Measurements from ENCODE around the gene SORL1-AS1.

Gene SORL1-AS1

DNA sequence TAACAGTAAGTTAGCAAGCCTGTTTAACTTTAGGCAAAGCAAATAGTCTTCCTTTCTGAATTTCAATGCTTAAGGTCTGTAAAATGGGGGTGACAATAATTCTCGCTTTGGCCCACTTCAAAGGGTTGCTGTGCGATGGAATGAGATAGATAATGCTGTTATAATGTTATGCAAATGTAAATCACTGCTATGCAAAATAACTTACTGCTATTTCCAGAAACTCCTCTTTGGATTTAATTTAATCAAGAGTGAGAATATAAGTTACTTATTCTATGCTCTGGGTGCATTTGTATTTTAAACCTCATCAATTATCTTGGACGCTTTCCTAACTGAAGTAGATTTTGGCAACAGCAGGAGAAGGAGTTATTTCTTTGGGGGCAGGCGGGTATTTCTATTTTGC is 4.8 kb downstream of the SORL1-AS1 start:
- H4K91ac ChIP-seq (ENCODE audit: insufficient read depth, low read depth, low read length) = no peak overlapping the region
- no peaks in the 10 kb centered on the region for H3K36me3 ChIP-seq (ENCODE audit: control insufficient read depth, insufficient read depth, low read length)
- no peak overlapping the region for H2BK15ac ChIP-seq (ENCODE audit: low read depth, low read length)
- no peak overlapping the region for H3K27ac ChIP-seq (ENCODE audit: insufficient read depth, low read length)
- H3K9me1 ChIP-seq (ENCODE audit: insufficient read depth, low read length) = no peaks in the 10 kb centered on the region
- H3K9me3 ChIP-seq (ENCODE audit: control insufficient read depth, insufficient read depth, low read length) = no peaks in the 10 kb centered on the region
- H3K4me1 ChIP-seq (ENCODE audit: control insufficient read depth, insufficient read depth, low read length) = no peaks in the 10 kb centered on the region; the same call in 1 of the 2 replicates
- no peak overlapping the region for H2BK5ac ChIP-seq (ENCODE audit: low read depth, low read length, poor library complexity, severe bottlenecking)
- POLR2A ChIA-PET (ENCODE audit: unreplicated experiment) = no interaction called here
- BruUV-seq (replicated peaks) = no TSS peak
- H2AK9ac ChIP-seq (replicated peaks; ENCODE audit: low read depth, low read length, poor library complexity) = no peak overlapping the region
- H3K14ac ChIP-seq (replicated peaks; ENCODE audit: low read depth, low read length) = no peak overlapping the region
- no peak overlapping the region for H2AK5ac ChIP-seq (ENCODE audit: low read depth, low read length)
- no peak overlapping the region for H4K8ac ChIP-seq (ENCODE audit: low read depth in 2 of 2, low read length in 2 of 2)
- no peak overlapping the region for H3K4me2 ChIP-seq (ENCODE audit: low read depth, low read length)
- dilution Hi-C loops (cut with HindIII; ENCODE audit: low sequenced_read_pairs, unreplicated experiment) = no loop called here
- no peak overlapping the region for H2BK20ac ChIP-seq (ENCODE audit: low read depth, low read length)
- no peaks in the 10 kb centered on the region for H4K20me1 ChIP-seq (ENCODE audit: insufficient read depth, low read length)
- H2BK120ac ChIP-seq (ENCODE audit: low read depth, low read length) = no peak overlapping the region
- in situ Hi-C loops (cut with MboI; ENCODE audit: low sequenced_read_pairs) = no loop called here
- DNase-seq (no peak), ATAC-seq (ENCODE audit: low read depth) (no peak)
- H3K79me1 ChIP-seq (ENCODE audit: low read depth in 1 of 2, low read length in 2 of 2) = no peaks in the 10 kb centered on the region
- no peak overlapping the region for H3K18ac ChIP-seq (ENCODE audit: low read depth, low read length)
- H3K4ac ChIP-seq (ENCODE audit: low read depth, low read length) = no peak overlapping the region
- H3K4me3 ChIP-seq (ENCODE audit: insufficient read depth, low read depth, low read length) = no peak overlapping the region
- H4K5ac ChIP-seq (ENCODE audit: low read depth, low read length) = no peak overlapping the region
- peaks cover 36% of the 10 kb centered on the region for H3K27me3 ChIP-seq (ENCODE audit: control insufficient read depth, insufficient read depth, low read length)
- no peak overlapping the region for H2AFZ ChIP-seq (replicated peaks; ENCODE audit: low read length, poor library complexity)
- CTCF ChIA-PET = no interaction called here
- intact Hi-C loops (cut with micrococcal nuclease) = no loop called here
- no CpG with 5 or more reads among the region's 4 CpGs for WGBS, 2 experiments (ENCODE audit: extremely low coverage in 2 of 2, insufficient read length in 1 of 2)
- H3K9ac ChIP-seq (ENCODE audit: low read depth, low read length) = no peak overlapping the region
- no peak overlapping the region for H3K56ac ChIP-seq (ENCODE audit: extremely low read depth, insufficient read depth, low read length)
- TF ChIP-seq RAD21 (IDR thresholded peaks at IDR 0.05; ENCODE audit: low read length) (no peak), CHD1 (IDR thresholded peaks at IDR 0.05; ENCODE audit: low read depth, low read length) (no peak), MAFK (IDR thresholded peaks at IDR 0.05; ENCODE audit: low read depth, low read length) (no peak), RCOR1 (IDR thresholded peaks at IDR 0.05; ENCODE audit: insufficient replicate concordance, low read length) (no peak), RFX5 (IDR thresholded peaks at IDR 0.05; ENCODE audit: low read depth, low read length) (no peak), MXI1 (IDR thresholded peaks at IDR 0.05; ENCODE audit: borderline replicate concordance, low read depth, low read length) (no peak), NFE2L2 (IDR thresholded peaks at IDR 0.05; ENCODE audit: low read depth, low read length) (no peak), POLR2A (IDR thresholded peaks at IDR 0.05; ENCODE audit: low read depth, low read length) (no peak), SMC3 (IDR thresholded peaks at IDR 0.05; ENCODE audit: low read depth, low read length) (no peak), FOS (IDR thresholded peaks at IDR 0.05; ENCODE audit: low read depth, low read length) (no peak), BHLHE40 (IDR thresholded peaks at IDR 0.05; ENCODE audit: low read depth, low read length) (no peak), CEBPB (IDR thresholded peaks at IDR 0.05; ENCODE audit: low read depth, low read length) (no peak), MAZ (IDR thresholded peaks at IDR 0.05; ENCODE audit: borderline replicate concordance, low read depth, low read length) (no peak)
- TF ChIP-seq, protein P1, sequence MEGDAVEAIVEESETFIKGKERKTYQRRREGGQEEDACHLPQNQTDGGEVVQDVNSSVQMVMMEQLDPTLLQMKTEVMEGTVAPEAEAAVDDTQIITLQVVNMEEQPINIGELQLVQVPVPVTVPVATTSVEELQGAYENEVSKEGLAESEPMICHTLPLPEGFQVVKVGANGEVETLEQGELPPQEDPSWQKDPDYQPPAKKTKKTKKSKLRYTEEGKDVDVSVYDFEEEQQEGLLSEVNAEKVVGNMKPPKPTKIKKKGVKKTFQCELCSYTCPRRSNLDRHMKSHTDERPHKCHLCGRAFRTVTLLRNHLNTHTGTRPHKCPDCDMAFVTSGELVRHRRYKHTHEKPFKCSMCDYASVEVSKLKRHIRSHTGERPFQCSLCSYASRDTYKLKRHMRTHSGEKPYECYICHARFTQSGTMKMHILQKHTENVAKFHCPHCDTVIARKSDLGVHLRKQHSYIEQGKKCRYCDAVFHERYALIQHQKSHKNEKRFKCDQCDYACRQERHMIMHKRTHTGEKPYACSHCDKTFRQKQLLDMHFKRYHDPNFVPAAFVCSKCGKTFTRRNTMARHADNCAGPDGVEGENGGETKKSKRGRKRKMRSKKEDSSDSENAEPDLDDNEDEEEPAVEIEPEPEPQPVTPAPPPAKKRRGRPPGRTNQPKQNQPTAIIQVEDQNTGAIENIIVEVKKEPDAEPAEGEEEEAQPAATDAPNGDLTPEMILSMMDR (conservative IDR thresholded peaks at IDR 0.05; ENCODE audit: low read depth, low read length) = no peak
- TF ChIP-seq, protein P2, sequence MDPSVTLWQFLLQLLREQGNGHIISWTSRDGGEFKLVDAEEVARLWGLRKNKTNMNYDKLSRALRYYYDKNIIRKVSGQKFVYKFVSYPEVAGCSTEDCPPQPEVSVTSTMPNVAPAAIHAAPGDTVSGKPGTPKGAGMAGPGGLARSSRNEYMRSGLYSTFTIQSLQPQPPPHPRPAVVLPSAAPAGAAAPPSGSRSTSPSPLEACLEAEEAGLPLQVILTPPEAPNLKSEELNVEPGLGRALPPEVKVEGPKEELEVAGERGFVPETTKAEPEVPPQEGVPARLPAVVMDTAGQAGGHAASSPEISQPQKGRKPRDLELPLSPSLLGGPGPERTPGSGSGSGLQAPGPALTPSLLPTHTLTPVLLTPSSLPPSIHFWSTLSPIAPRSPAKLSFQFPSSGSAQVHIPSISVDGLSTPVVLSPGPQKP (IDR thresholded peaks at IDR 0.05; ENCODE audit: borderline replicate concordance, low read depth, low read length) = no peak
- TF ChIP-seq, protein P3, sequence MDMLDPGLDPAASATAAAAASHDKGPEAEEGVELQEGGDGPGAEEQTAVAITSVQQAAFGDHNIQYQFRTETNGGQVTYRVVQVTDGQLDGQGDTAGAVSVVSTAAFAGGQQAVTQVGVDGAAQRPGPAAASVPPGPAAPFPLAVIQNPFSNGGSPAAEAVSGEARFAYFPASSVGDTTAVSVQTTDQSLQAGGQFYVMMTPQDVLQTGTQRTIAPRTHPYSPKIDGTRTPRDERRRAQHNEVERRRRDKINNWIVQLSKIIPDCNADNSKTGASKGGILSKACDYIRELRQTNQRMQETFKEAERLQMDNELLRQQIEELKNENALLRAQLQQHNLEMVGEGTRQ (IDR thresholded peaks at IDR 0.05; ENCODE audit: low read depth, low read length) = no peak
- H3K23ac ChIP-seq (ENCODE audit: low read depth, low read length) = no peak overlapping the region

Data from IMR-90 (cell line).